ENCODE results near the gene COL23A1. TPM values are rescaled to one million over a fixed set of nuclear protein-coding genes. Genes with fewer than 3 reads are reported as not detected.

COL23A1 gene
- total RNA-seq, 1 experiment from 2014 or later, result not detected

GRCh38 chr5:178577944-178578343, 12.2 kb downstream of the COL23A1 start:
- no peak overlapping the region for H3K27ac ChIP-seq
- H3K36me3 ChIP-seq, result no peaks in the 10 kb centered on the region
- no peak for DNase-seq
- H3K27me3 ChIP-seq, result no peaks in the 10 kb centered on the region
- no peaks in the 10 kb centered on the region for H3K4me1 ChIP-seq
- no peaks in the 10 kb centered on the region for H3K9me3 ChIP-seq (replicated peaks)
- H3K4me3 ChIP-seq, result no peak overlapping the region

- Histone ChIP-seq H3K27ac (no peak overlapping the region), H3K9me3 (replicated peaks) (0 out of 2 replicates have a peak, but pooled peaks cover 4% of the 10 kb centered on the region), H3K4me1 (no peaks in the 10 kb centered on the region), H3K4me3 (no peak overlapping the region), H3K27me3 (no peaks in the 10 kb centered on the region), H3K36me3 (no peaks in the 10 kb centered on the region)
- DNase-seq, result no peak
Measured at GRCh38 chr5:178577376-178577839, 12.8 kb downstream of the COL23A1 start.

- no peak for DNase-seq
- Histone ChIP-seq H3K4me3 (no peak overlapping the region), H3K36me3 (no peaks in the 10 kb centered on the region), H3K9me3 (replicated peaks) (0 out of 2 replicates have a peak, but pooled peaks cover 5% of the 10 kb centered on the region), H3K27ac (no peak overlapping the region), H3K27me3 (no peaks in the 10 kb centered on the region), H3K4me1 (no peaks in the 10 kb centered on the region)
Measured at GRCh38 chr5:178576591-178577351, 13.4 kb downstream of the COL23A1 start.

- Histone ChIP-seq H3K4me1 (no peaks in the 10 kb centered on the region), H3K27ac (no peak overlapping the region), H3K27me3 (no peaks in the 10 kb centered on the region), H3K4me3 (no peak overlapping the region), H3K9me3 (replicated peaks) (0 out of 2 replicates have a peak, but pooled peaks cover 5% of the 10 kb centered on the region), H3K36me3 (no peaks in the 10 kb centered on the region)
- DNase-seq, result no peak
Measured at GRCh38 chr5:178573216-178573615, 17.0 kb downstream of the COL23A1 start.

GRCh38 chr5:178572617-178573016, 17.6 kb downstream of the COL23A1 start:
- Histone ChIP-seq H3K4me3 (no peak overlapping the region), H3K9me3 (replicated peaks) (0 out of 2 replicates have a peak, but pooled peaks cover 5% of the 10 kb centered on the region), H3K27ac (no peak overlapping the region), H3K36me3 (no peaks in the 10 kb centered on the region), H3K4me1 (no peaks in the 10 kb centered on the region), H3K27me3 (no peaks in the 10 kb centered on the region)
- no peak for DNase-seq

- no peak overlapping the region for H3K27ac ChIP-seq
- no peaks in the 10 kb centered on the region for H3K36me3 ChIP-seq
- H3K27me3 ChIP-seq, result 0 out of 2 replicates have a peak, but pooled peaks cover 3% of the 10 kb centered on the region
- no peak overlapping the region for H3K4me3 ChIP-seq
- H3K4me1 ChIP-seq, result no peaks in the 10 kb centered on the region
- no peak for DNase-seq
- H3K9me3 ChIP-seq (replicated peaks), result 0 out of 2 replicates have a peak, but pooled peaks cover 5% of the 10 kb centered on the region
Measured at GRCh38 chr5:178569485-178569884, 20.7 kb downstream of the COL23A1 start.

DNA sequence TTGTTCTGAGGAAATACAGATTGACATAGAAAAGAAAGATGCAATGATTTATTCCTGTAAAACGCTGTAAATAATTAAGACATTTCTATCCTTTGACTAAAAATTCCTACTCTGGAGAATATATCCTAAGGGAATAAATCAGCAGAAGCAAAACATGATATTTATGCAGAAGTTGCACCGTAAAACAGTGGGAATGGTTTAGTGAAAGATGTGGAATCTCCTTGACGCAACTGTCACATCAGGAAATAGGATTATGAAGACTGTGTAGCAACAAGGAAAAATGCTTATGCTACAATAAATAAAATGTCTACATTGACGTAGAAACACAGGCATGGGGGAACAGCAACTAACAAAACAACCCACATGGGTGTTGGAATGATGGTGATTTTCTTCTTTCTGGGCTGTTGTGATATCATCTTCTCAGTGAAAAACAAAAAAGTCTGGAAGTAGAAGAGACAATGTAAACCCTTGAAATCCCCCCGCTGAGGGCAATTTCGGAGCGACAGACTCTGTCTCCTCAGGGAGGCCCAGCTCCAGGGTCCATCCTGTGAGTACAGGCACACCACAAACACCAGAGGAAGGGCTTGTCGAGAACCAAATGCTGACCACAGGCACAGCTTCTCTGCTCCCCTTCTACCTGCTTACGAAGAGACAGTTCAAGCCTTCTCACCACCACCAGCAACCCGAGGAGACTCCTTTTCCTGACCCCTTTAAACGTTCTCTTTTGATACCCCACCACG, 25.2 kb downstream of the COL23A1 start:
- H3K27ac ChIP-seq, result no peak overlapping the region
- no peaks in the 10 kb centered on the region for H3K4me1 ChIP-seq
- H3K27me3 ChIP-seq, result 0 out of 2 replicates have a peak, but pooled peaks cover 3% of the 10 kb centered on the region
- DNase-seq, result no peak
- H3K9me3 ChIP-seq (replicated peaks), result no peaks in the 10 kb centered on the region
- no peaks in the 10 kb centered on the region for H3K36me3 ChIP-seq
- H3K4me3 ChIP-seq, result no peak overlapping the region

GRCh38 chr5:178564397-178564796, 25.8 kb downstream of the COL23A1 start:
- Histone ChIP-seq H3K4me1 (no peaks in the 10 kb centered on the region), H3K36me3 (no peaks in the 10 kb centered on the region), H3K27ac (no peak overlapping the region), H3K4me3 (no peak overlapping the region), H3K27me3 (0 out of 2 replicates have a peak, but pooled peaks cover 3% of the 10 kb centered on the region), H3K9me3 (replicated peaks) (no peaks in the 10 kb centered on the region)
- DNase-seq, result no peak

DNA sequence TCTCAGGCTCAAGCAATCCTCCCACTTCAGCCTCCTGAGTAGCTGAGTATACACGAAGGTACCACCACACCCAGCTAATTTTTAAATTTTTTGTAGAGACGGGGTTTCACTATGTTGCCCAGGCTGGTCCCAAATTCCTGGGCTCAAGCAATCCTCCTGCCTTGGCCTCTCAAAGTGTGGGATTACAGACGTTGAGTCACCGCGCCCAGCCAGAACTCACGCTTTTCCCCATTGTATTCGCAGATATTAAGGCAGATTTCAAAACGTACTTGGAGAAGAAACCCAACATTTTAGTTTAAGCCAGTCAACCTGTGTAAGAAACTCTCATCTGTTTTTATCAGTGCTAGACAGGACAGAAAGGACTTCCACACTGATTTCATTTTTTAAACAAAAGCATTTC, 26.6 kb downstream of the COL23A1 start:
- Histone ChIP-seq H3K4me3 (no peak overlapping the region), H3K27me3 (0 out of 2 replicates have a peak, but pooled peaks cover 3% of the 10 kb centered on the region), H3K27ac (no peak overlapping the region), H3K9me3 (replicated peaks) (no peaks in the 10 kb centered on the region), H3K4me1 (no peaks in the 10 kb centered on the region), H3K36me3 (no peaks in the 10 kb centered on the region)
- DNase-seq, result no peak

DNA sequence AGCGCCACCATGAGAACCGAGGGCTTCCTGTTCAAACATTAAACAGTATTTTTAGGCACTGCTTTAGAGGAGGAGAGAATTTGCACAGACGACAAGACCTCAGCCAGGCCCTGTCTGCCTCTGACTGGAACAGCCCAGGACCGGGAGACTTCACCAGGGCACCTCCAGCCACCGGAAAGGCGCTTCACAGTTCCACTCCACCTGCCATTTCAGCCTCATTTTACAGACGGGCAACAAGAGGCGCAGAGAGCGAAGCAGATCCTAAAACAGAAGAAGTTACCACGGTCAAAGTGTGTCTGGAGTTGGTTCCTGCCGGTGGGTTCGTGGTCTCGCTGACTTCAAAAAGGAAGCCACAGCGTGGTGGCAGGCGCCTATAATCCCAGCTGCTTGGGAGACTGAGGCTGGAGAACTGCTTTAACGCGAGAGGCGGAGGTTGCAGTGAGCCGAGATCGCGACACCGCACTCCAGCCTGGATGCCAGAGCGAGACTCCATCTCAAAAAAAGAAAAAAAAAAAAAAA, 28.4 kb downstream of the COL23A1 start:
- H3K4me1 ChIP-seq, result no peaks in the 10 kb centered on the region
- no peak overlapping the region for H3K4me3 ChIP-seq
- H3K9me3 ChIP-seq (replicated peaks), result no peaks in the 10 kb centered on the region
- DNase-seq, result no peak
- H3K36me3 ChIP-seq, result no peaks in the 10 kb centered on the region
- no peak overlapping the region for H3K27ac ChIP-seq
- H3K27me3 ChIP-seq, result 0 out of 2 replicates have a peak, but pooled peaks cover 3% of the 10 kb centered on the region

DNA sequence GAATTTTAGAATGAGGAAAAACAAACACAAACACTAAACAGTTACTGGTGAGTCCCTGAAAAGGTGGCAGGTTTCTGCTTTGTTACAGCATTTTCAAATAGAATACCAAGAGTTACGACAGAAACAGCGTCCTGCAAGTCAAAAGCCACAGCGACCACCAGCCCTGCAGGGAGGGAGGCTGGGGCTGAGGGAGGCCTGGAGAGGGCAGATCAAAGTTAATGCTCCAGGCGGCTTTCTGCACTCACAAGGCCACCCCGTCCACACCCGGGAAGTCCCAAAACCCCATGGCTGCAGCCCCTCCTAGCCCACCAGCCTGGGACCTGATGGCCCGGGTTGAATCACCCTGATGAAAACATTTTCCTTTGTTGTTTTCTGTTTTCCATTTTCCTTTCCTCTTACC, 29.3 kb downstream of the COL23A1 start:
- H3K27me3 ChIP-seq, result 0 out of 2 replicates have a peak, but pooled peaks cover 3% of the 10 kb centered on the region
- H3K4me1 ChIP-seq, result no peaks in the 10 kb centered on the region
- no peaks in the 10 kb centered on the region for H3K9me3 ChIP-seq (replicated peaks)
- no peak overlapping the region for H3K4me3 ChIP-seq
- no peak overlapping the region for H3K27ac ChIP-seq
- H3K36me3 ChIP-seq, result no peaks in the 10 kb centered on the region
- DNase-seq, result no peak

DNA sequence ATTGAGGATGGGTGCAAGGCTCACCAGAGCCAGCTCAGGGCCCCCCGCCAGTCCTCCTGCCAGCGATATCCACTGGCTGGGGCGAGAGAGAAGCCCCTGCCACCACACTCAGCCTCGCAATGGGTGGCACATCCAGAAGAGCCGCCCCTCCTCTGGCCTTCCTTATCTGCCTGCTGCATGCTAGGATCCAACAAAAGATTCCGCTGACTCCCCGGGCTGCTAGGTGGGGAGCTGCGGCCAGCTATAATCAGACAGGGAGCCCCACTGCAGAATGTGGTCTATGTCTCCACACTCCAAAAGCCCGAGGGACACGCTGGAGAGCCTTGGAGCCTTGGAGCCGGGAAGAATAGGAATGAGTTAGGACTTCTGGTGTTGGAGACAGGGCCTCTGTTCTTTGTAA, 32.8 kb downstream of the COL23A1 start:
- Histone ChIP-seq H3K27me3 (no peaks in the 10 kb centered on the region), H3K4me3 (no peak overlapping the region), H3K27ac (no peak overlapping the region), H3K4me1 (no peaks in the 10 kb centered on the region), H3K36me3 (no peaks in the 10 kb centered on the region), H3K9me3 (replicated peaks) (no peaks in the 10 kb centered on the region)
- no peak for DNase-seq

DNA sequence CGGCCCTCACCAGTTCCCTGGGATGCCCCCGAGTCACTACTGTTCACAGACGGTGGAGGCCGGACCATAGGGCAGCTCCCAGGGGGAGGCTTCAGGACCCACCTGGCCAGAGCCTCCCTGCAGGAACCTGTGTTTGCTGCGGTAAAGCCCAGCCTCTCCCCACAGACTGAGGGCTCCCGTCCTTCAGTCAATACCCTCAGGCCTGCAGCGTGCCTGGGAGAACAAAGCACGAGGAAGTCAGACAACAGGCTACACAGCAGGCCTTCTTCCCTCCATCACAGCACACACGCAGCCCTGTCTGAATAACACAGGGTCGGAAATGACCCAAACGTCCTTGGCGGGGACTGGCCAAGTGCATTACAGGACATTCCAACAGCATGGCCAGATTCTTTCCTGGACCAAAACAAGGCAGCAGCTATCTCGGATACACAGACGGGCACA, 34.4 kb downstream of the COL23A1 start:
- H3K27ac ChIP-seq, result no peak overlapping the region
- DNase-seq, result no peak
- H3K4me1 ChIP-seq, result no peaks in the 10 kb centered on the region
- H3K36me3 ChIP-seq, result no peaks in the 10 kb centered on the region
- no peaks in the 10 kb centered on the region for H3K9me3 ChIP-seq (replicated peaks)
- no peaks in the 10 kb centered on the region for H3K27me3 ChIP-seq
- H3K4me3 ChIP-seq, result no peak overlapping the region

DNA sequence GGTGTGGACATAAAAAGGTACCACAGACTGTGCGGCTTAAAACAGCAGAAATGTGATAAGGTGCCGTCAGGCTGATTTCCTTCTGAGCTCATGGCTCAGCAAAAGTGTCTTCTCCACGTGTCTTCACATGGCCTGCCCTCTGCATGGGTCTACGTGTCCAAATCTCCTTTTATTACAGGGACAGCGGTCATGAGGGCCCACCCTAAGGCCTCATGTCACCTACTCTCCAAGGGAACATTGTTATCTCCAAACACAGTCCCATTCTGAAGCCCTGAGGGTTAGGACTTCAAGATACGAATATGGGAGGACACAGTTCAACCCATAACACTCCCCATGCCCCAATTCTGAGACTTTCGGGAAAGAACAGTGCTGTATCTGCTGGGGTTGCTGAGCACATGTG, 35.2 kb downstream of the COL23A1 start:
- Histone ChIP-seq H3K27ac (no peak overlapping the region), H3K9me3 (replicated peaks) (no peaks in the 10 kb centered on the region), H3K4me3 (no peak overlapping the region), H3K36me3 (no peaks in the 10 kb centered on the region), H3K4me1 (no peaks in the 10 kb centered on the region), H3K27me3 (no peaks in the 10 kb centered on the region)
- DNase-seq, result no peak

DNA sequence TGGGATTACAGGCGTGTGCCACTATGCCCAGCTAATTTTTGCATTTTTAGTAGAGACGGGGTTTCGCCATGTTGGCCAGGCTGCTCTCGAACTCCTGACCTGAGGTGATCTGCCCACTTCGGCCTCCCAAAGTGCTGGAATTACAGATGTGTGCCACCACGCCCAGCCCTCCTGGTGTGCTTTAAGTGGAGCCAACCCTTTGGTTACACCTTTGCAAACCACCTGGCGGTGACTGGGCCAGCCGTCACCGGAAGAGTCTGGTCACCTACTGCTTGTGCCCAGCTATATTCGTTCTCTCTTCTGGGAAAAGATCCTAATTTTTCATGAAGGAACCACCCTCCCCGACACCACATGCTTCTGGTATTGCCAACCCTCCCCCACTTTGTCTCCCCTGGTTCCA, 35.9 kb downstream of the COL23A1 start:
- no peaks in the 10 kb centered on the region for H3K27me3 ChIP-seq
- H3K36me3 ChIP-seq, result no peaks in the 10 kb centered on the region
- H3K4me1 ChIP-seq, result no peaks in the 10 kb centered on the region
- H3K9me3 ChIP-seq (replicated peaks), result no peaks in the 10 kb centered on the region
- no peak overlapping the region for H3K27ac ChIP-seq
- H3K4me3 ChIP-seq, result no peak overlapping the region
- DNase-seq, result no peak
